SKM-1 treated with dmso at 0.1 percent for 144 hours (cell line): ENCODE results near the gene GABRD.
"Not testable (repeated sequence)": the region's sequence is repeated elsewhere in the genome, so short reads cannot be mapped to it uniquely, and the experiment has no call there.

Experiments
- DNase-seq: peaks from one replicate; lab custom pipeline; 2025; ENCODE audit not compliant: unreplicated experiment; lab: John Stamatoyannopoulos, UW

GABRD gene

GRCh38 chr1:2019172-2019543 is at the start of gene GABRD:
GABRD (plus strand) TSS chr1:2019345; CDS start chr1:2019424, 79 bp downstream.
- DNase-seq: no peak

- DNase-seq: no peak
Measured at GRCh38 chr1:1969505-1969900, 49.6 kb upstream of the GABRD start.

- no peak for DNase-seq
Measured at GRCh38 chr1:1969953-1970716, 49.0 kb upstream of the GABRD start.

GRCh38 chr1:1971017-1971416 is 48.1 kb upstream of the GABRD start:
- DNase-seq: no peak

GRCh38 chr1:1971688-1972087 is 47.5 kb upstream of the GABRD start:
- DNase-seq: no peak

- no peak for DNase-seq
Measured at GRCh38 chr1:1972976-1973715, 46.0 kb upstream of the GABRD start.

- no peak for DNase-seq
Measured at GRCh38 chr1:1973716-1974642, 45.2 kb upstream of the GABRD start.

- no peak for DNase-seq
Measured at GRCh38 chr1:1974834-1975233, 44.3 kb upstream of the GABRD start.

- DNase-seq: no peak
Measured at GRCh38 chr1:1975535-1975934, 43.6 kb upstream of the GABRD start.

GRCh38 chr1:1976031-1976430 is 43.1 kb upstream of the GABRD start:
- DNase-seq: no peak

GRCh38 chr1:1978108-1978507 is 41.0 kb upstream of the GABRD start:
- DNase-seq: no peak

- DNase-seq: not testable (repeated sequence)
Measured at GRCh38 chr1:1978690-1979481, 40.3 kb upstream of the GABRD start.

GRCh38 chr1:1979482-1980165 is 39.5 kb upstream of the GABRD start:
- no peak for DNase-seq

- DNase-seq: no peak
Measured at GRCh38 chr1:1980467-1981141, 38.5 kb upstream of the GABRD start.

- DNase-seq: no peak
Measured at GRCh38 chr1:1981142-1981500, 38.0 kb upstream of the GABRD start.

- not testable (repeated sequence) for DNase-seq
Measured at GRCh38 chr1:1981631-1982327, 37.4 kb upstream of the GABRD start.

- no peak for DNase-seq
Measured at GRCh38 chr1:1982379-1983232, 36.5 kb upstream of the GABRD start.

- no peak for DNase-seq
Measured at GRCh38 chr1:1984560-1985070, 34.5 kb upstream of the GABRD start.
